Stimulated activated CD8-positive, alpha-beta memory T cell treated with anti-CD3 and anti-CD28 coated beads, Interleukin-12 subunit alpha, Interleukin-12 subunit beta, amount 100 ng/mL, for 24 hours (primary cell): ENCODE data around the gene SLC9A5.

Experiments
- DNase-seq: peaks from one replicate; pipeline ENCODE4 v3.0.0-alpha.2; 2020; ENCODE audit errors: extremely low read depth

The SLC9A5 gene

GRCh38 chr16:67281536-67282446 is 33.0 kb downstream of the SLC9A5 start:
- DNase-seq = no peak

GRCh38 chr16:67282447-67282805 is 33.6 kb downstream of the SLC9A5 start:
- no peak for DNase-seq

GRCh38 chr16:67283039-67283825 is 34.5 kb downstream of the SLC9A5 start:
- DNase-seq = no peak

GRCh38 chr16:67283826-67284555 is 35.2 kb downstream of the SLC9A5 start:
- no peak for DNase-seq

GRCh38 chr16:67284699-67285646 is 36.2 kb downstream of the SLC9A5 start:
- no peak for DNase-seq

- no peak for DNase-seq
These were observed 37.9 kb downstream of the SLC9A5 start for GRCh38 chr16:67286441-67287235.

GRCh38 chr16:67287960-67288359 is 39.2 kb downstream of the SLC9A5 start:
- no peak for DNase-seq

GRCh38 chr16:67291461-67291860 is 42.7 kb downstream of the SLC9A5 start:
- no peak for DNase-seq

GRCh38 chr16:67294171-67294757 is 45.5 kb downstream of the SLC9A5 start:
- DNase-seq = no peak

GRCh38 chr16:67294938-67295361 is 46.2 kb downstream of the SLC9A5 start:
- no peak for DNase-seq

GRCh38 chr16:67296420-67296819 is 47.6 kb downstream of the SLC9A5 start:
- no peak for DNase-seq

- no peak for DNase-seq
These were observed 49.5 kb downstream of the SLC9A5 start for GRCh38 chr16:67298277-67298676.

- DNase-seq = no peak
These were observed 50.5 kb downstream of the SLC9A5 start for GRCh38 chr16:67299269-67299668.

GRCh38 chr16:67301080-67301782 is 52.5 kb downstream of the SLC9A5 start:
- no peak for DNase-seq

GRCh38 chr16:67302076-67302475 is 53.3 kb downstream of the SLC9A5 start:
- DNase-seq = no peak

GRCh38 chr16:67302970-67303369 is 54.2 kb downstream of the SLC9A5 start:
- DNase-seq = no peak

GRCh38 chr16:67304020-67304419 is 55.2 kb downstream of the SLC9A5 start:
- no peak for DNase-seq

GRCh38 chr16:67305216-67306071 is 56.7 kb downstream of the SLC9A5 start:
- DNase-seq = no peak
